WTC11 (cell line): ENCODE data around the gene CISH. TPM values are rescaled to one million over a fixed set of nuclear protein-coding genes. Genes with fewer than 3 reads are reported as not detected.

ENCODE experiments used
- ATAC-seq: fragments of 200-7000 bp; cut with Tn5 transposase; 2 replicates; pipeline ENCODE4 v1.10.0; 2021; ENCODE audit warnings: mild to moderate bottlenecking, moderate library complexity
- CTCF ChIA-PET: fragments of 300-600 bp; sonication (Branson Sonifier 250); formaldehyde crosslinking; loops from one replicate; lab custom pipeline; 2021; ENCODE audit warnings: antibody characterized with exemption; lab: Charles Lee
- POLR2A ChIA-PET: fragments of 350-600 bp; sonication (Branson Sonifier 250); formaldehyde crosslinking; loops from one replicate; lab custom pipeline; 2021; ENCODE audit warnings: antibody characterized with exemption; lab: Charles Lee
- DNase-seq: peaks from one replicate; pipeline ENCODE4 v3.0.0; 2021; ENCODE audit warnings: low spot score
- H3K27ac Mint-ChIP-seq: 2 replicates; pipeline ENCODE4 v1.8.0; 2021; ENCODE audit warnings: mixed read lengths
- H3K27me3 Mint-ChIP-seq: 2 replicates; pipeline ENCODE4 v1.8.0; 2021; ENCODE audit warnings: low read depth, mild to moderate bottlenecking, moderate library complexity, mixed read lengths
- H3K36me3 Mint-ChIP-seq: 2 replicates; pipeline ENCODE4 v1.8.0; 2021; ENCODE audit warnings: mixed read lengths
- H3K4me1 Mint-ChIP-seq: 2 replicates; pipeline ENCODE4 v1.8.0; 2022; ENCODE audit warnings: mixed read lengths
- H3K4me3 Mint-ChIP-seq: 2 replicates; pipeline ENCODE4 v1.8.0; 2021; ENCODE audit warnings: mild to moderate bottlenecking, moderate library complexity, mixed read lengths
- H3K9me3 Mint-ChIP-seq: 2 replicates; pipeline ENCODE4 v1.8.0; 2021; ENCODE audit warnings: mixed read lengths
- GABPB1 ChIP-seq: sonication (generic); formaldehyde crosslinking; IDR thresholded peaks from 2 replicates; pipeline ENCODE4 v1.8.1; 2023; ENCODE audit warnings: mild to moderate bottlenecking, missing genetic modification reagents
- GTF2I ChIP-seq: fragments of 250-450 bp; sonication (Bioruptor Pico); conservative IDR thresholded peaks from 2 replicates; pipeline ENCODE4 v1.4.0; 2021; ENCODE audit warnings: mild to moderate bottlenecking
- IRF1 ChIP-seq: sonication (generic); formaldehyde crosslinking; IDR thresholded peaks from 2 replicates; pipeline ENCODE4 v1.8.0; 2023; ENCODE audit warnings: missing genetic modification reagents
- IRF2 ChIP-seq: sonication (generic); formaldehyde crosslinking; IDR thresholded peaks from 2 replicates; pipeline ENCODE4 v1.8.0; 2022; ENCODE audit warnings: low read depth, missing genetic modification reagents, borderline replicate concordance
- MXD4 ChIP-seq: fragments of 250-450 bp; sonication (Bioruptor Pico); IDR thresholded peaks from 2 replicates; pipeline ENCODE4 v1.8.0; 2021; ENCODE audit warnings: mild to moderate bottlenecking, moderate library complexity, borderline replicate concordance
- NFE2L1 ChIP-seq: sonication (generic); formaldehyde crosslinking; IDR thresholded peaks from 2 replicates; pipeline ENCODE4 v1.8.1; 2023; ENCODE audit warnings: missing genetic modification reagents
- NR3C1 ChIP-seq: sonication (generic); formaldehyde crosslinking; conservative IDR thresholded peaks from 2 replicates; pipeline ENCODE4 v1.8.1; 2023; ENCODE audit warnings: low read depth, mild to moderate bottlenecking, missing genetic modification reagents
- PRRX2 ChIP-seq: fragments of 250-450 bp; sonication (Bioruptor Pico); IDR thresholded peaks from 2 replicates; pipeline ENCODE4 v1.8.0; 2021; ENCODE audit warnings: mild to moderate bottlenecking
- TCF7 ChIP-seq: sonication (generic); formaldehyde crosslinking; IDR thresholded peaks from 2 replicates; pipeline ENCODE4 v1.8.0; 2022; ENCODE audit warnings: mild to moderate bottlenecking, low read depth, missing genetic modification reagents, moderate library complexity
- ZBTB21 ChIP-seq: sonication (generic); formaldehyde crosslinking; IDR thresholded peaks from 2 replicates; pipeline ENCODE4 v1.8.1; 2023; ENCODE audit warnings: mild to moderate bottlenecking, missing genetic modification reagents, borderline replicate concordance
- ZNF121 ChIP-seq: sonication (generic); formaldehyde crosslinking; IDR thresholded peaks from 2 replicates; pipeline ENCODE4 v1.8.0; 2023; ENCODE audit warnings: missing genetic modification reagents
- ZNF232 ChIP-seq: sonication (generic); formaldehyde crosslinking; IDR thresholded peaks from 2 replicates; pipeline ENCODE4 v1.8.0; 2022; ENCODE audit warnings: mild to moderate bottlenecking, missing genetic modification reagents
- ZNF317 ChIP-seq: sonication (generic); formaldehyde crosslinking; IDR thresholded peaks from 2 replicates; pipeline ENCODE4 v1.8.1; 2023; ENCODE audit warnings: low read depth, mild to moderate bottlenecking, moderate library complexity, missing genetic modification reagents, borderline replicate concordance
- total RNA-seq: library from RNA; stranded (reverse); gene quantifications from 3 replicates; pipeline ENCODE4 v1.2.3, GENCODE V29; 2021
- TF ChIP-seq, protein P1 (sequence below): sonication (generic); formaldehyde crosslinking; IDR thresholded peaks from 2 replicates; pipeline ENCODE4 v1.8.0; 2022; ENCODE audit warnings: mild to moderate bottlenecking, missing genetic modification reagents
- TF ChIP-seq, protein P2 (sequence below): fragments of 250-450 bp; sonication (Bioruptor Pico); IDR thresholded peaks from 2 replicates; pipeline ENCODE4 v1.9.0; 2021; ENCODE audit warnings: mild to moderate bottlenecking, borderline replicate concordance
- TF ChIP-seq, protein P3 (sequence below): sonication (generic); formaldehyde crosslinking; conservative IDR thresholded peaks from 2 replicates; pipeline ENCODE4 v1.8.1; 2022; ENCODE audit warnings: mild to moderate bottlenecking, missing genetic modification reagents
- TF ChIP-seq, protein P4 (sequence below): sonication (generic); formaldehyde crosslinking; IDR thresholded peaks from 2 replicates; pipeline ENCODE4 v1.8.1; 2023; ENCODE audit warnings: mild to moderate bottlenecking, missing genetic modification reagents, borderline replicate concordance
- TF ChIP-seq, protein P5 (sequence below): sonication (generic); formaldehyde crosslinking; IDR thresholded peaks from 2 replicates; pipeline ENCODE4 v1.8.1; 2022; ENCODE audit warnings: missing genetic modification reagents, borderline replicate concordance

CISH gene
- total RNA-seq, 1 experiment from 2014 or later: 2.4 TPM

DNA sequence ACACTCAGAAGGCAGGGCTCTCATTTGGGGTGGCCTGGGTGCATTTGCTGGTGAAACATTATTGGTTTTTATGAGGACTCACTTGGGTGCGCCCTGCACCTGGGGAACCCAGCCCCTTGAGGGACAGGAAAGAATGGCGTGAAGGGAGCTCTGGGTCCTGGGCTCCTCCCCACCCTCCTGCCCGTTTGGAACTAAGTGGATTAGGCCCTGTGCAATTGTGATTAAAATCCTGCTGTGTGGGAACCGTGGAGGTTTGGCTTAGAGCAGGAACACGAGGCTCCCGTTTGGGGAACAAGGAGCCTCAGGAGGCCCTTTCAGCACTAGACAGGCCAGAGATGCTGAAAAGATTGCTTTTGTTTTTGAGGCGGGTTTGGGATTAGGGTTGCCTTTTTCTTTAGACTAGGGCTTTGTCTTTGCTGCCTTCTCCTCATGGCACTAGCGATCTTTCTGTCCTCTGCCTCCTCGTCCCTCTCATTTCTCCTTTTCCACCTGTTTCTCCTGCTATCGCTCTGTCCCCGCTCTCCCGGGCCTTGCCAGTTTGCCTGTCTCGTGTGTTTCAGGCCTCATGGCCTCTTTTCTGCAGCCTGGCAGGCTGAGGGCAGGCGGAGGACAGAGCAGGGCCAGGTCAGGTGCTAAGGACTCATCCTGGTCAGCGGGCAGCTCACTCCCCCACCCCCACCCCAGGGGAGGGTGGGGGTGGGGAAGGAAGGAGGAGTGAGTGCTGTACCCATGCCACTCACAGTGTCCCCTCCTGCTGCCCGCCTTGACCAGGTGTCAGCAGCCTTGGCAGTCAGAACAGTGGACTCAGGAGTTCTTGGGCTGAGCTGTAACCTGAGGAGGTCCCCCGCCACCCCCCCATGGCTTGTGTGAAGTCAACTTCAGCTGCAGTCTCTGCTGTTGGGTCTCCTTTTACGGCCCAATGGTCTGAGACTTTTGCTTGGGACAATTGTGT is 13.9 kb upstream of the CISH start:
- ChIA-PET POLR2A (interaction anchor here (0.5 kb wide), 1 partner anchor 236 kb away, joined by 5 read pairs; no protein-coding TSS in a partner anchor), CTCF (interaction anchor here (0.5 to 8.6 kb wide), 9 partner anchors 8 to 764 kb away, joined by 3 to 110 read pairs (median 7); partner anchors contain the start of genes CISH and MAPKAPK3)
- H3K4me1 Mint-ChIP-seq: peaks cover 38% of the 10 kb centered on the region
- TF ChIP-seq PRRX2 (CRISPR knock-in tag): no peak
- no peak for TF ChIP-seq IRF1 (CRISPR knock-in tag)
- TF ChIP-seq ZNF232 (CRISPR knock-in tag): no peak
- TF ChIP-seq ZNF317 (CRISPR knock-in tag): no peak
- TF ChIP-seq, protein P1, sequence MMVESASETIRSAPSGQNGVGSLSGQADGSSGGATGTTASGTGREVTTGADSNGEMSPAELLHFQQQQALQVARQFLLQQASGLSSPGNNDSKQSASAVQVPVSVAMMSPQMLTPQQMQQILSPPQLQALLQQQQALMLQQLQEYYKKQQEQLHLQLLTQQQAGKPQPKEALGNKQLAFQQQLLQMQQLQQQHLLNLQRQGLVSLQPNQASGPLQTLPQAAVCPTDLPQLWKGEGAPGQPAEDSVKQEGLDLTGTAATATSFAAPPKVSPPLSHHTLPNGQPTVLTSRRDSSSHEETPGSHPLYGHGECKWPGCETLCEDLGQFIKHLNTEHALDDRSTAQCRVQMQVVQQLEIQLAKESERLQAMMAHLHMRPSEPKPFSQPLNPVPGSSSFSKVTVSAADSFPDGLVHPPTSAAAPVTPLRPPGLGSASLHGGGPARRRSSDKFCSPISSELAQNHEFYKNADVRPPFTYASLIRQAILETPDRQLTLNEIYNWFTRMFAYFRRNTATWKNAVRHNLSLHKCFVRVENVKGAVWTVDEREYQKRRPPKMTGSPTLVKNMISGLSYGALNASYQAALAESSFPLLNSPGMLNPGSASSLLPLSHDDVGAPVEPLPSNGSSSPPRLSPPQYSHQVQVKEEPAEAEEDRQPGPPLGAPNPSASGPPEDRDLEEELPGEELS (CRISPR knock-in tag): no peak
- DNase-seq (no peak), ATAC-seq (no peak)
- no peaks in the 10 kb centered on the region for H3K27me3 Mint-ChIP-seq
- peaks cover 3% of the 10 kb centered on the region; the same call in 1 of the 2 replicates for H3K36me3 Mint-ChIP-seq
- H3K4me3 Mint-ChIP-seq: no peak overlapping the region
- no peaks in the 10 kb centered on the region for H3K9me3 Mint-ChIP-seq
- H3K27ac Mint-ChIP-seq: peak overlapping the region; percentile 78

DNA sequence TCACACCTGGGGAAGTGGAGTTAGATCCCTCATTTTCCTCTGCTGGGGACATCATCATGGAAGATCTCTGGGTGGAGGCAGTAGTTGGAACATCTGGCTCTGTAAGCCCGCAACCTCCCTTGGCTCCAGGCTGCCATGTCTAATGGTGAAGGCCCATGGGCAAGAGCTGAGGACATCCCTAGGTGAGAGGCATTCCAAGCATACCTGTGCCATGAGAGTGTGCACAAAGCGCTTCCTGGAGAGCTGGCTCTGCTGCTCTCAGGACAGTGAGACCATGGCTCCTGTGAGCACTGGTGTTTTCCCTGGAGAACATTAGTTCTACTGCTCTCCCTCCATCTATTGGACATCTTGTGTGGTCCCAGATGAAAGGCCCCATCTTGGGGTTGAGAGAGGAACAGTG is 13.1 kb upstream of the CISH start:
- ChIA-PET CTCF (interaction anchor here (1.0 to 5.7 kb wide), 5 partner anchors 7 to 261 kb away, joined by 3 to 55 read pairs (median 7); partner anchors contain the start of genes CISH and MAPKAPK3), POLR2A (interaction anchor here (0.6 kb wide), 1 partner anchor 65 kb away, joined by 3 read pairs; no protein-coding TSS in a partner anchor)
- Mint-ChIP-seq H3K4me3 (no peak overlapping the region), H3K27ac (peak overlapping the region; percentile 57), H3K9me3 (no peaks in the 10 kb centered on the region), H3K36me3 (peaks cover 3% of the 10 kb centered on the region; the same call in 1 of the 2 replicates), H3K27me3 (no peaks in the 10 kb centered on the region), H3K4me1 (peaks cover 37% of the 10 kb centered on the region)
- DNase-seq (no peak), ATAC-seq (peak; percentile 21)
- TF ChIP-seq TCF7 (CRISPR knock-in tag): no peak
- TF ChIP-seq, protein P2, sequence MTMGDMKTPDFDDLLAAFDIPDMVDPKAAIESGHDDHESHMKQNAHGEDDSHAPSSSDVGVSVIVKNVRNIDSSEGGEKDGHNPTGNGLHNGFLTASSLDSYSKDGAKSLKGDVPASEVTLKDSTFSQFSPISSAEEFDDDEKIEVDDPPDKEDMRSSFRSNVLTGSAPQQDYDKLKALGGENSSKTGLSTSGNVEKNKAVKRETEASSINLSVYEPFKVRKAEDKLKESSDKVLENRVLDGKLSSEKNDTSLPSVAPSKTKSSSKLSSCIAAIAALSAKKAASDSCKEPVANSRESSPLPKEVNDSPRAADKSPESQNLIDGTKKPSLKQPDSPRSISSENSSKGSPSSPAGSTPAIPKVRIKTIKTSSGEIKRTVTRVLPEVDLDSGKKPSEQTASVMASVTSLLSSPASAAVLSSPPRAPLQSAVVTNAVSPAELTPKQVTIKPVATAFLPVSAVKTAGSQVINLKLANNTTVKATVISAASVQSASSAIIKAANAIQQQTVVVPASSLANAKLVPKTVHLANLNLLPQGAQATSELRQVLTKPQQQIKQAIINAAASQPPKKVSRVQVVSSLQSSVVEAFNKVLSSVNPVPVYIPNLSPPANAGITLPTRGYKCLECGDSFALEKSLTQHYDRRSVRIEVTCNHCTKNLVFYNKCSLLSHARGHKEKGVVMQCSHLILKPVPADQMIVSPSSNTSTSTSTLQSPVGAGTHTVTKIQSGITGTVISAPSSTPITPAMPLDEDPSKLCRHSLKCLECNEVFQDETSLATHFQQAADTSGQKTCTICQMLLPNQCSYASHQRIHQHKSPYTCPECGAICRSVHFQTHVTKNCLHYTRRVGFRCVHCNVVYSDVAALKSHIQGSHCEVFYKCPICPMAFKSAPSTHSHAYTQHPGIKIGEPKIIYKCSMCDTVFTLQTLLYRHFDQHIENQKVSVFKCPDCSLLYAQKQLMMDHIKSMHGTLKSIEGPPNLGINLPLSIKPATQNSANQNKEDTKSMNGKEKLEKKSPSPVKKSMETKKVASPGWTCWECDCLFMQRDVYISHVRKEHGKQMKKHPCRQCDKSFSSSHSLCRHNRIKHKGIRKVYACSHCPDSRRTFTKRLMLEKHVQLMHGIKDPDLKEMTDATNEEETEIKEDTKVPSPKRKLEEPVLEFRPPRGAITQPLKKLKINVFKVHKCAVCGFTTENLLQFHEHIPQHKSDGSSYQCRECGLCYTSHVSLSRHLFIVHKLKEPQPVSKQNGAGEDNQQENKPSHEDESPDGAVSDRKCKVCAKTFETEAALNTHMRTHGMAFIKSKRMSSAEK (CRISPR knock-in tag): no peak
- TF ChIP-seq MXD4: no peak
- no peak for TF ChIP-seq GTF2I
- no peak for TF ChIP-seq NFE2L1 (CRISPR knock-in tag)
- TF ChIP-seq ZBTB21 (CRISPR knock-in tag): no peak
- no peak for TF ChIP-seq ZNF121 (CRISPR knock-in tag)
- TF ChIP-seq IRF1 (CRISPR knock-in tag): no peak
- TF ChIP-seq, protein P3, sequence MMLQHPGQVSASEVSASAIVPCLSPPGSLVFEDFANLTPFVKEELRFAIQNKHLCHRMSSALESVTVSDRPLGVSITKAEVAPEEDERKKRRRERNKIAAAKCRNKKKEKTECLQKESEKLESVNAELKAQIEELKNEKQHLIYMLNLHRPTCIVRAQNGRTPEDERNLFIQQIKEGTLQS (CRISPR knock-in tag): no peak
- TF ChIP-seq NR3C1 (CRISPR knock-in tag): no peak
- TF ChIP-seq, protein P4, sequence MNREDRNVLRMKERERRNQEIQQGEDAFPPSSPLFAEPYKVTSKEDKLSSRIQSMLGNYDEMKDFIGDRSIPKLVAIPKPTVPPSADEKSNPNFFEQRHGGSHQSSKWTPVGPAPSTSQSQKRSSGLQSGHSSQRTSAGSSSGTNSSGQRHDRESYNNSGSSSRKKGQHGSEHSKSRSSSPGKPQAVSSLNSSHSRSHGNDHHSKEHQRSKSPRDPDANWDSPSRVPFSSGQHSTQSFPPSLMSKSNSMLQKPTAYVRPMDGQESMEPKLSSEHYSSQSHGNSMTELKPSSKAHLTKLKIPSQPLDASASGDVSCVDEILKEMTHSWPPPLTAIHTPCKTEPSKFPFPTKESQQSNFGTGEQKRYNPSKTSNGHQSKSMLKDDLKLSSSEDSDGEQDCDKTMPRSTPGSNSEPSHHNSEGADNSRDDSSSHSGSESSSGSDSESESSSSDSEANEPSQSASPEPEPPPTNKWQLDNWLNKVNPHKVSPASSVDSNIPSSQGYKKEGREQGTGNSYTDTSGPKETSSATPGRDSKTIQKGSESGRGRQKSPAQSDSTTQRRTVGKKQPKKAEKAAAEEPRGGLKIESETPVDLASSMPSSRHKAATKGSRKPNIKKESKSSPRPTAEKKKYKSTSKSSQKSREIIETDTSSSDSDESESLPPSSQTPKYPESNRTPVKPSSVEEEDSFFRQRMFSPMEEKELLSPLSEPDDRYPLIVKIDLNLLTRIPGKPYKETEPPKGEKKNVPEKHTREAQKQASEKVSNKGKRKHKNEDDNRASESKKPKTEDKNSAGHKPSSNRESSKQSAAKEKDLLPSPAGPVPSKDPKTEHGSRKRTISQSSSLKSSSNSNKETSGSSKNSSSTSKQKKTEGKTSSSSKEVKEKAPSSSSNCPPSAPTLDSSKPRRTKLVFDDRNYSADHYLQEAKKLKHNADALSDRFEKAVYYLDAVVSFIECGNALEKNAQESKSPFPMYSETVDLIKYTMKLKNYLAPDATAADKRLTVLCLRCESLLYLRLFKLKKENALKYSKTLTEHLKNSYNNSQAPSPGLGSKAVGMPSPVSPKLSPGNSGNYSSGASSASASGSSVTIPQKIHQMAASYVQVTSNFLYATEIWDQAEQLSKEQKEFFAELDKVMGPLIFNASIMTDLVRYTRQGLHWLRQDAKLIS (CRISPR knock-in tag): no peak
- no peak for TF ChIP-seq IRF2 (CRISPR knock-in tag)
- no peak for TF ChIP-seq GABPB1 (CRISPR knock-in tag)
- TF ChIP-seq, protein P5, sequence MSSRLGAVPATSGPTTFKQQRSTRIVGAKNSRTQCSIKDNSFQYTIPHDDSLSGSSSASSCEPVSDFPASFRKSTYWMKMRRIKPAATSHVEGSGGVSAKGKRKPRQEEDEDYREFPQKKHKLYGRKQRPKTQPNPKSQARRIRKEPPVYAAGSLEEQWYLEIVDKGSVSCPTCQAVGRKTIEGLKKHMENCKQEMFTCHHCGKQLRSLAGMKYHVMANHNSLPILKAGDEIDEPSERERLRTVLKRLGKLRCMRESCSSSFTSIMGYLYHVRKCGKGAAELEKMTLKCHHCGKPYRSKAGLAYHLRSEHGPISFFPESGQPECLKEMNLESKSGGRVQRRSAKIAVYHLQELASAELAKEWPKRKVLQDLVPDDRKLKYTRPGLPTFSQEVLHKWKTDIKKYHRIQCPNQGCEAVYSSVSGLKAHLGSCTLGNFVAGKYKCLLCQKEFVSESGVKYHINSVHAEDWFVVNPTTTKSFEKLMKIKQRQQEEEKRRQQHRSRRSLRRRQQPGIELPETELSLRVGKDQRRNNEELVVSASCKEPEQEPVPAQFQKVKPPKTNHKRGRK (CRISPR knock-in tag): no peak
